HEK293 (cell line): ENCODE results near the gene TSHZ2.
A peak's percentile ranks its signal among the peaks of the same experiment; 100 is the strongest.

Experiments
- PRDM2 ChIP-seq: fragments of 450-650 bp; formaldehyde crosslinking; IDR thresholded peaks from 2 replicates; pipeline ENCODE4 v1.5.1; 2016; ENCODE audit warnings: missing biosample characterization, missing genetic modification characterization, borderline replicate concordance
- YY1 ChIP-seq: fragments of 450-650 bp; formaldehyde crosslinking; IDR thresholded peaks from 2 replicates; pipeline ENCODE4 v1.5.1; 2018; ENCODE audit warnings: missing biosample characterization, missing genetic modification characterization
- ZNF274 ChIP-seq, 2 experiments: fragments of 200-500 bp in 1 of 2; fragments of 450-650 bp in 1 of 2; sonication (Bioruptor generic) in 1 of 2; formaldehyde crosslinking in 1 of 2; IDR thresholded peaks; 2 replicates each; pipeline versions ENCODE4 v1.5.1 to v1.6.1; 2014 to 2016; ENCODE audit warnings: borderline replicate concordance in 1 of 2, inconsistent platforms in 1 of 2, low read length in 1 of 2, missing biosample characterization in 1 of 2, missing genetic modification characterization in 1 of 2
- ZNF76 ChIP-seq: fragments of 450-650 bp; formaldehyde crosslinking; IDR thresholded peaks from 2 replicates; pipeline ENCODE4; 2016; ENCODE audit warnings: low read depth, missing biosample characterization, missing genetic modification characterization, borderline replicate concordance
- TF ChIP-seq, protein P1 (sequence below): fragments of 450-650 bp; formaldehyde crosslinking; IDR thresholded peaks from 2 replicates; pipeline ENCODE4 v1.5.1; 2016; ENCODE audit warnings: missing biosample characterization, missing genetic modification characterization
- TF ChIP-seq, protein P2 (sequence below): fragments of 450-650 bp; formaldehyde crosslinking; IDR thresholded peaks from 2 replicates; pipeline ENCODE4 v1.5.1; 2016; ENCODE audit warnings: missing biosample characterization, missing genetic modification characterization

- no peak for TF ChIP-seq YY1 (tag by site-specific recombination)
- TF ChIP-seq, protein P1, sequence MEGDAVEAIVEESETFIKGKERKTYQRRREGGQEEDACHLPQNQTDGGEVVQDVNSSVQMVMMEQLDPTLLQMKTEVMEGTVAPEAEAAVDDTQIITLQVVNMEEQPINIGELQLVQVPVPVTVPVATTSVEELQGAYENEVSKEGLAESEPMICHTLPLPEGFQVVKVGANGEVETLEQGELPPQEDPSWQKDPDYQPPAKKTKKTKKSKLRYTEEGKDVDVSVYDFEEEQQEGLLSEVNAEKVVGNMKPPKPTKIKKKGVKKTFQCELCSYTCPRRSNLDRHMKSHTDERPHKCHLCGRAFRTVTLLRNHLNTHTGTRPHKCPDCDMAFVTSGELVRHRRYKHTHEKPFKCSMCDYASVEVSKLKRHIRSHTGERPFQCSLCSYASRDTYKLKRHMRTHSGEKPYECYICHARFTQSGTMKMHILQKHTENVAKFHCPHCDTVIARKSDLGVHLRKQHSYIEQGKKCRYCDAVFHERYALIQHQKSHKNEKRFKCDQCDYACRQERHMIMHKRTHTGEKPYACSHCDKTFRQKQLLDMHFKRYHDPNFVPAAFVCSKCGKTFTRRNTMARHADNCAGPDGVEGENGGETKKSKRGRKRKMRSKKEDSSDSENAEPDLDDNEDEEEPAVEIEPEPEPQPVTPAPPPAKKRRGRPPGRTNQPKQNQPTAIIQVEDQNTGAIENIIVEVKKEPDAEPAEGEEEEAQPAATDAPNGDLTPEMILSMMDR, result peak; percentile 72
- TF ChIP-seq, protein P2, sequence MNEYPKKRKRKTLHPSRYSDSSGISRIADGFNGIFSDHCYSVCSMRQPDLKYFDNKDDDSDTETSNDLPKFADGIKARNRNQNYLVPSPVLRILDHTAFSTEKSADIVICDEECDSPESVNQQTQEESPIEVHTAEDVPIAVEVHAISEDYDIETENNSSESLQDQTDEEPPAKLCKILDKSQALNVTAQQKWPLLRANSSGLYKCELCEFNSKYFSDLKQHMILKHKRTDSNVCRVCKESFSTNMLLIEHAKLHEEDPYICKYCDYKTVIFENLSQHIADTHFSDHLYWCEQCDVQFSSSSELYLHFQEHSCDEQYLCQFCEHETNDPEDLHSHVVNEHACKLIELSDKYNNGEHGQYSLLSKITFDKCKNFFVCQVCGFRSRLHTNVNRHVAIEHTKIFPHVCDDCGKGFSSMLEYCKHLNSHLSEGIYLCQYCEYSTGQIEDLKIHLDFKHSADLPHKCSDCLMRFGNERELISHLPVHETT (tag by site-specific recombination), result no peak
- no peak for TF ChIP-seq ZNF274 (IDR thresholded peaks at IDR 0.05; ENCODE audit: low read length)
- no peak for TF ChIP-seq ZNF274 (tag by site-specific recombination; IDR thresholded peaks at IDR 0.05; ENCODE audit: borderline replicate concordance)
- no peak for TF ChIP-seq ZNF76
- no peak for TF ChIP-seq PRDM2 (tag by site-specific recombination)
Observed at GRCh38 chr20:53216856-53217576, 244.9 kb downstream of the TSHZ2 start.
